GM21529 (cell line): ENCODE measurements around the gene ADCY7.
"Not testable (repeated sequence)": the region's sequence is repeated elsewhere in the genome, so short reads cannot be mapped to it uniquely, and the experiment has no call there.

Experiments
- ATAC-seq: cut with Tn5 transposase; IDR thresholded peaks from one replicate; pipeline ENCODE4 v1.9.1; 2021; ENCODE audit not compliant: unreplicated experiment

Gene ADCY7

GRCh38 chr16:50266337-50267091, at the start of gene ADCY7:
ADCY7 (plus strand) TSS chr16:50266551; CDS start chr16:50288180, 21,629 bp downstream.
- ATAC-seq: peak; percentile 86

DNA sequence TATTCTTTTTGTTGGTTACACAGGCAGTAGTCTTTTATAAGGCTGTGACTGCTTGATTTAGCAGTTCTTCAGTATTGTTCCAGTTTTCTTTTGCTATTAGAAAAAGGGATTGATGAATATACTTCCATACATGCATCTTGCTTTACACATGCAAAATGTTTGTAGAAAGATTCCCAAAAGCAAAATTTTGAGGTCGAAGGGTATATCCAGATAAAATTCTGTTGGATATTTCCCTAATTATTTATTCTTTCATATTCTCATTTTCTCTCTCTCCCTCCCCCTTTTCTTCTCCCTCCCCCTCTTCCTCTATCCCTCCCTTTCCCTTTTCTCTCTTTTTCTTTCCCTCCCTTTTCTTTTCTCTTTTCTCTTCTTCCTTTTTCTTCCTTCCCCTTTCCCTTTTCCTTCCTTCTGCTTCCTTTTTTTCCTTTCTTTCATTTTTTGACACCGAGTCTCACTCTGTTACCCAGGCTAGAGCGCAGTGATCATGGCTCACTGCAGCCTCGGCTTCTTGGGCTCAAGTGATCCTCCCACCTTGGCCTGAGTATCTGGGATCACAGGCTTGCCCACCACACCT, 46.9 kb upstream of the ADCY7 start:
- no peak for ATAC-seq

DNA sequence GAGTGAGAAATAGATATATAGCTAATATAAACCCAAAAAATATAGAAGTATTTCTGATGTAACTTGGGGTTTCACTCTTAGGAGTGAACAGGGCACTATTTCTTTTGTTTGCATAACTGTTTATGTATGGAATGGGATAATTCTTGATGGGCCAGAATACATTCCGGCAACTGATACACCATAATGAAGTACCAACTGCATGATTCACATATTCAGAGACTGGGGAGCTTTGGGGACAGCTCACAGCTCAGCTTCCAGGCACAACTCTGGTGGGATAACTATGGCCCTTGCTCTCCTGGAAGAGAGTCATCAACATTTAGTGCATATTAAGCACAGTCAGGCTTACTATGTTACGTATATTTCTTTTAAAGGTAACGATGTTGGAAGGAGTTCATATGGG, 42.1 kb upstream of the ADCY7 start:
- ATAC-seq: no peak

DNA sequence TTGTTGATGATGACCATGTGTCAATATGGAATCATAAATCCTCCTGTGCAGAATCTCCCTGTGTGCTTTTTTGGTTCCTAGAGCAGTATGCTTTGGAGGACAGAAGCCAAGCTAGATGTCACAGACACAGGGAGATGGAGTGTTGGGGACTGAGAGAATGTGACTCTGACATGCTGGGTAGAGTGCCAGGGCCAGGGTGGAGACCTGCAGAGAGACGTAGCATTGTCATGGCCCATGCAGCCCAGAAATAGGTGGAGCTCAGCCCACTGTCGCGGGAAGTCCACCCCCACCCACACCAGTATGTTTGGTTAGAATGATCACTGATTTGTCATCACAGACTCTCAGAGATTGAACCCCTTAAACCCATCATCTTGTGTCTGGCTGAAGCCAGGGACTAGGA, 39.2 kb upstream of the ADCY7 start:
- no peak for ATAC-seq

- no peak for ATAC-seq
These were observed 38.7 kb upstream of the ADCY7 start for GRCh38 chr16:50227665-50228064.

GRCh38 chr16:50228364-50228868, 37.9 kb upstream of the ADCY7 start:
- no peak for ATAC-seq

DNA sequence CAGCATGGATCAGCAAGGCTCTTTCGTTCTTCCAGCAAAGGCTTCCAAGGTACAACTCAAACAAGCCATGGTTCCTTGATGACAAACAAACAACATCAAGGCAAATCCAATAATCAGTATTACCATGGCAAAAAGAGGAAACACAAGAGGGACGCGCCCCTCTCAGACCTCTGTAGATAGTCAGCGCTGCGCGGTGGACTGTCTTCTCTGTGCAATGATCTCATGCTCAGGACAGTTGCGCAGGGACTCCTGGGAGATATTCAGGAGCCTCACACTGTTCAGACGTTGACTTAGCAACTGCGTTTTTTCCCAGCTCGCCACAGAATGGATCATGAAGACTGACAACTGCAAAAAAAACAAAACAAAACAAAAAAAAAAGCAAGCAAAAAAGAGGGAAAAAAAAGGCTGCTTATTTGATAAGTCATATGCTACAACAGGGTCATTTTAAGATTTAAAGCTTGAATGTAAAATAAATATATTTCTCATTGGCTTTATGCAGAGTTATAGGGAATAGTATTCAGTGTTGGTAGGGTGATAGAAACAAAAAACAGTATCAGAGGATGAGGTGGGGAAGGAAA, 37.1 kb upstream of the ADCY7 start:
- no peak for ATAC-seq

DNA sequence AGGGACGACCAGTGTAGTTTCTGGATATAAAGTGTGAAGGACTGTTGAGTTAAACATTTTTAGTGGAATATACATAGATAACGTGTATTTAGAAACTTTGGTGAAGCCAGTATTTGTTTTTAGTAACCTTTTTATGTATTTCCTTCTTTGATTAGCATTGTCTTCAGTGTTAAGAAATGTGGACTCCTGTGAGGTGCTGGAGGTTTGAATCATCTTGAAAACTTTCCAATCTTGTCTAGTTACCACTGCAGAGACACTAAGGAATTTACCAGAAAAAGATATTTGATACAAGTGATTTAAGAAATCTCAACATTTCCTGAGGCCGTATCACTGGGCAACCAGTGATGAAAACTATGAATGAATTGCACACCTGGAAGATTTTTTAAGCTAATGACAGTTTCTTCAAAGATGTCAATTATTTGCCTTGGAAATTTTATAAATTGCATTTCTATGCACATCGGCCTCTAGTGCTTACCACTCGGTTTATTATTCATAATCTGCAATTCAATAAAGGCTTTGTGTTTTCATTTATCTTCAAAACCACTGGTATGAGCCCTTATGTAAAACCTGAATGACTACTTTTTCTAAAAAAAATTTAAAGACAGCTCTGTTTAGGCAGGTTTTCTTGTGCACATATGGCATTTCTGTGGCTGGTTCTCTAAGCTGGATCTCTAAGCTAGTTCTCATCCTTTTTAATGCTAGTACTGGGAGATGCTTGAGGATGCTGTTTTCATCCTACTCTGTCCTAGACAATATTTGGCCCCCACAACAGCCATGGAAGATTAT, 31.4 kb upstream of the ADCY7 start:
- ATAC-seq: no peak

DNA sequence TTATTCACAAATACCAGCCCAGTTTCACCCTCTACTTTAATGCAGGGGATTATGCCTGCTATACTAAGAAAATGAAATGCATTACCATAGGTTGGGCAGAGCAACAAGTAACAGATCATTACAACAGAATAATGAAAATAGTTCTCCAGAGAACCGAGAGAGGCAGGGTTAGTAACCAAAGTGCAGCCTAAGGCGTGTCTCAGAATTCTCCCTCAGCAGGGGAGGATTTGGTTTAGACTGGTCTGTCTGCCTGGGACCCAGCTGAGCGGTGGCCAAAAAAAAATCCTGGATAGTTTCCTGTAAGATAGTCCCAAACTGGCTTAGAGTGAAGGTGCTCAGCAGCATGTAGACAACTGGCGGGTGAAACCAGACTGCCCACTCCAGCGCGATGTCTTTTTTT, 30.8 kb upstream of the ADCY7 start:
- ATAC-seq: no peak

DNA sequence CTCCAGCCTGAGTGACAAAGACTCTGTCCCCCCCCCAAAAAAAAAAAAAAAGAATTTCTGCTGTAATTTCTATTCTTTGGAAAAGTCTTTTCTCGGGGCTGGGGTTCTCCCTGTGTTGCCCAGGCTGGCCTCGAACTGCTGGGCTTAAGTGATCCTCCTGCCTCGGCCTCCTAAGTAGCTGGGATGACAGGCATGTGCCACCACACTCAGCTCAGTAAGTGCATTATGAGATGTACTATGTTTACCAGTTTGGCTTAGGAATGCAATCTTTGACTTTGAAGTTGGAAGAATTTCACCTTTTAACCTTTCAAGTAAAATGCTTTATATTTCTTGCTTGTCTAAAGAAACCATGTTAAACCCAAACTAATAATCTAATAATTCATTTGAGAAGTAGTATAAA, 28.0 kb upstream of the ADCY7 start:
- no peak for ATAC-seq

GRCh38 chr16:50238868-50239301, 27.5 kb upstream of the ADCY7 start:
- ATAC-seq: no peak

DNA sequence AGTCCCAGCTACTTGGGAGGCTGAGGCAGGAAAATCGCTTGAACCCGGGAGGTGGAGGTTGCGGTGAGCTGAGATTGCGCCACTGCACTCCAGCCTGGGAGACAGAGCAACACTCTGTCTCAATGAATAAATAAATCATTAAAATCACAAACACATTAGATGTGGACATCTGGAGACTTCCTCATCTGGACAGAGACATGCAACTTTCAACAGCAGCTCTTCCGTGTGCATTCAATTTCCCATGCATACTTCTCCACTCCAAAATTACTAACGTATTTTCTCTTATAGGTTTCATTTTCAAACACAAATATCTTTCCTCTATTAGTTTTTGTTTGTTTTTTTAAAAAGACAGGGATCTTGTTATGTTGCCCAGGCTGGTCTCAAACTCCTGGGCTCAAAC, 23.3 kb upstream of the ADCY7 start:
- not testable (repeated sequence) for ATAC-seq

DNA sequence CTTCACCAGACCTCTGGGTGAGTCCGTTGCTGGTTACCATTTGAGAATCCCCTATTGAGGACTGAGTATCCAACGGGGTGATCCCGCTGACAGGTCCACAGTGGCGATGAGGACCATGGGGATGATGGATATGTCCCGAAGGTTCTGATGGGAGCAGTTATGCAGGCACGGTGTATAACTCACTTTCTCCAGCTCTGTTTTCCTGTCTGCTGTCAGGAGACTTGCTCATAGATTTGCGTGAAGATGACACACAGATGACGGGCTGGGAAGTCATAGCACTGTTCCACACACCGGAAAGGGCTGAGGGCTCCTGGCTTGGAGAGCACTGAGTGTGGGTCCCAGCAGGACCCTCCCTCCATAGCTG, 22.2 kb upstream of the ADCY7 start:
- no peak for ATAC-seq

DNA sequence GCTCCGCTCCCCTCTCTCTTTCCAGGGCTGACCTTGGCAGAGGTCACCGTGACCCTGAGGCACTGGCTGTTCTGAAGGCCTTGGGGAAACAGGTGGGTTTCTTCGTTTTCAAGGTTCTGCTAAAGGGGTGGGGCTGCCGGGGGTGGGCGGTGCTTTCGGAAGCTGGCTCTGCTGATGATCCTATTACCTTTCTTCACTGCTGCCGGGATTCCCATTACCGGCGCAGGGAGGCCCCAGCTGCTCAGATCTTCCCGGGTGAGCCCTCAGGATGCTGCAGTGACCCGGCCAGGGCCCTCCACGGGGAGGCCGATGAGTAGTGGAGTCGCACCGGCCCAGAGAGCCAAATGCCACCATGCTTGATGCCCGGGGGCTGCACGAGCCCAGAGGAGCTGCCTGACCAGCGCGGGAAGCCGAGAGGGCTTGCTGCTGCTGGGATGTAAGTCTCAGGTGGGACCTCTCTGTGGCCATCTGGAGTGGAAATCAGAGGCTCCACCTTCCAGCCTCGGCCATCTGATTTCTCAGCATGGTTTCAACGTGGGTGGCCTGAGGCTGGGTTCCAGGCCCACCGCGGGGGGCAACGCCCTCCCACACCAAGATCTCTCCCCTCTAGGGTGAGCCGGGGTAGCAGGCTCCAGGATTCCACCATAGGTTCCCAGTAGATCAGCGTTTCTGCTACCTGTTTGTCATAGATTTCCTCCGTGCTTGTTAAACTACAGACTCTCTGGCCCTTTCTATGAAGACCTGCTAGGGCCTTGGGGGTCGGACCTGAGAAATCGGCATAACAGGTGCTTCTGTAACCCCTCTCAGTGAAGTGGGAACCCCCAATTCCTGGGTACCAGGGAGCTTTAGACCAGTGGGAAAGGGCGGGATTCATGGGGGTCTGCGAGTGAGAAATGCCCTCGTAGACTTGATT, 21.6 kb upstream of the ADCY7 start:
- ATAC-seq: no peak

DNA sequence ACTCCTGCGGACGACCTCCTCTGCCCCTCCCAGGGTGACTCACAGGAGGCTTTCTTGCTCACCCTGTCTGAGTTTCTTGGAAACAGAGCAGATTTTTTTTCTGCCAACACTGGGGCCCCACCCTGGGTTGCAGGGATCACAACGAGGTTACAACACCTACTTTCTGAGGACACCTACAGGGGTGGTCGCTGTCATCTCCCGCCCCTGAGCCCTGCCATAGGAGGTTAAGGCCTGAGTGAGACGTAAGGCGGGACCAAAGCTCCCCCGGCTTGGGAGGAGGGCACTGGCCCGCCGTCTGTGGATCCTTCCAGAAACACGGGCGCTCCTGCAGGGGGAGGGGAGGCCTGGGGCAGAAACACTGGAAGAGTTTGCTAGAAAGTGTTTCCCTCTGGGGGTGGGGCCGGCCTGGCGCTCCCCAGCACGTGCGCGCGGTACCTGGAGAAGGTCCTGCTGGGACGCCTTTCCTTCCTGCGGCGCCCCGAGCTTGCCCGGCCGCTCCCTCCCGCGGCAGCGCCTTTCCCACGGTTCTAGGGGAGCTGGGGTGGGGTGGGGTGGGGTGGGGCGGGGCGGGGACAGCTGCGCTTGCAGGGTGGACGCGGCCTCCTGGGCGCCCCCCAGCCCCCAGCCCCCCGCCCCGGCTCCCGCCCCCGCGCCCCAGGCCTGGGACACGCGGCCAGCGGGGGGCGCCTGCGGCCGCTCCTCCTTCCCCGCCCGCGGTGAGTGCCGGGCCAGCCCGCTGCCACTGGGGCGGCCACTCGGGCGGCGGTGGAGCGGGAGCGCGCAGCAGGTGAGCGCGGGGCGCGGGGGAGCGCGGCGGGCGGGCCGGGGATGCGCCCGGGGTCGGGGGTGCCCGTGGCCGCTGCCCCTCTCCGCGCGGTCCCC, 20.7 kb upstream of the ADCY7 start:
- peak; percentile 86 for ATAC-seq

- peak; percentile 31 for ATAC-seq
These were observed 19.8 kb upstream of the ADCY7 start for GRCh38 chr16:50246299-50247122.

DNA sequence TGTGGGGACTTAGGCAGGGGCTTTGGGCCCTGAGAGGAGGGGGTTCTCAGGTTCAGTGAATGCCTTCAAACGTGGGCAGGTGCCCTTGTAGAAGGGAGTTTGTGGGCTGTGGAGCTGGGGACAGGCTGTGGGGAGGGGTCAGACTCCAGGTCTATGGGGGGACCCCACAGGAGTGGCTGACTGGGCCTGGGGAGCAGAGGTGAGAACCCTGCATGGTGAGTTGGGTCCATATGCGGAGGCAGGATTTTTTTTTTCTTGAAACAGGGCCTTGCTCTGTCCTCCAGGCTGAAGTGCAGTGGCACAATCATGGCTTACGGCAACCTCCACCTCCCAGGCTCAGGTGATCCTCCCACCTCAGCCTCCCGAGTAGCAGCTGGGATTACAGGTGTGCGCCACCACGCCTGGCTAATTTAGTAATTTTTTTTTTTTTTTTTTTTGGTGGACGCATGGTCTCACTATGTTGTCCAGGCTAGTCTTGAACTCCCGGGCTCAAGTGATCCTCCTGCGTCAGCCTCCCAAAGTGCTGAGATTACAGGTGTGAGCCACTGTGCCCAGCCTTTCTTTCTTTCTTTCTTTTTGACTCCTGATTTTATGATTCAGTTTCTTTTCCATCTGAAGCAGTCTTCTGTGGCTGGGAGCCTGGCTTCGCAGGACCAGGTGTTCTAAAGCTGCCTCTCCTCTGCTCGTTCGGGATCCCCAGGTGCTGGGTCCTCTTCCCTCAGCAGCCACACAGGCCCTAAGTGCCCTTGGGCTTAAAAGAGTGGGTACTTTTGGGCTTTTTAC, 19.0 kb upstream of the ADCY7 start:
- ATAC-seq: no peak
